ENCODE results near the gene SMIM5. TPM values are rescaled to one million over a fixed set of nuclear protein-coding genes. Genes with fewer than 3 reads are reported as not detected.
A peak's percentile ranks its signal among the peaks of the same experiment; 100 is the strongest.
"Not testable (repeated sequence)": the region's sequence is repeated elsewhere in the genome, so short reads cannot be mapped to it uniquely, and the experiment has no call there.

Gene SMIM5
- total RNA-seq, 1 experiment from 2014 or later, result 0.24 TPM

GRCh38 chr17:75592348-75593020 lies 40.8 kb upstream of the SMIM5 start:
- H2BK20ac ChIP-seq (ENCODE audit: low read depth, low read length, poor library complexity, severe bottlenecking), result no peak overlapping the region
- H4K5ac ChIP-seq (ENCODE audit: insufficient read length, low read depth, low read length), result no peak overlapping the region
- 0 out of 2 replicates have a peak, but pooled peaks cover under 1% of the 10 kb centered on the region for H3K4me1 ChIP-seq (ENCODE audit: insufficient read depth, low read length)
- no peak overlapping the region for H2BK12ac ChIP-seq (ENCODE audit: insufficient read length, low read depth, low read length)
- H3K14ac ChIP-seq (ENCODE audit: insufficient read depth, low read length), result no peak overlapping the region
- no peaks in the 10 kb centered on the region for H3K27me3 ChIP-seq (ENCODE audit: insufficient read depth, low read length)
- no peak overlapping the region for H3K23ac ChIP-seq (ENCODE audit: insufficient read length, low read depth, low read length)
- Mint-ChIP-seq H3K4me1 (no peaks in the 10 kb centered on the region; a peak in 2 of 4 replicates), H3K27me3 (ENCODE audit: low read depth) (no peaks in the 10 kb centered on the region; the same call in 1 of the 2 replicates), H3K27ac (no peak overlapping the region), H3K9me3 (no peaks in the 10 kb centered on the region), H3K36me3 (ENCODE audit: insufficient read depth in 1 of 3, low read depth in 3 of 3) (no peaks in the 10 kb centered on the region; a peak in 1 of 7 replicates), H3K4me3 (no peak overlapping the region)
- no peak overlapping the region for H3K56ac ChIP-seq (ENCODE audit: insufficient read length, low read depth, low read length)
- no CpG with 5 or more reads among the region's 17 CpGs for WGBS (ENCODE audit: extremely low coverage, insufficient read length, low lambda C conversion rate)
- no peak overlapping the region for H2BK5ac ChIP-seq (ENCODE audit: insufficient read length, low read length)
- no peaks in the 10 kb centered on the region for H3K79me1 ChIP-seq (ENCODE audit: insufficient read depth, low read depth, low read length, poor library complexity, severe bottlenecking)
- no peak overlapping the region for H2AK5ac ChIP-seq (ENCODE audit: insufficient read length, low read length)
- H2AFZ ChIP-seq (ENCODE audit: low read length), result no peak overlapping the region
- peaks cover 10% of the 10 kb centered on the region for H3K23me2 ChIP-seq (ENCODE audit: insufficient read length, low read depth, low read length, poor library complexity, severe bottlenecking)
- H3K79me2 ChIP-seq (ENCODE audit: insufficient read depth, low read length), result no peaks in the 10 kb centered on the region
- H3K18ac ChIP-seq (ENCODE audit: insufficient read length, low read depth, low read length), result no peak overlapping the region
- H3K4me2 ChIP-seq (ENCODE audit: insufficient read depth, insufficient read length, low read length), result no peak overlapping the region
- H2BK15ac ChIP-seq (ENCODE audit: low read depth, low read length), result no peak overlapping the region
- H3T11ph ChIP-seq (ENCODE audit: low read length), result no peak overlapping the region
- no peak overlapping the region for H2BK120ac ChIP-seq (ENCODE audit: low read depth, low read length, poor library complexity, severe bottlenecking)
- no peaks in the 10 kb centered on the region for H4K20me1 ChIP-seq (ENCODE audit: control insufficient read depth, insufficient read depth, insufficient read length)
- H3K9me3 ChIP-seq (ENCODE audit: control insufficient read depth, low read depth, low read length), result no peaks in the 10 kb centered on the region
- no peak overlapping the region for H4K91ac ChIP-seq (ENCODE audit: insufficient read length, low read depth, low read length)
- DNase-seq, result peak; percentile 31
- H3K9ac ChIP-seq (ENCODE audit: extremely low read depth, insufficient read length, low read length), result no peak overlapping the region
- no peak overlapping the region for H3K4ac ChIP-seq (ENCODE audit: low read depth, low read length)
- H4K8ac ChIP-seq (replicated peaks; ENCODE audit: insufficient read length, low read depth, low read length), result no peak overlapping the region
- H3K27ac ChIP-seq (ENCODE audit: insufficient read length, low read depth, low read length), result no peak overlapping the region
- TF ChIP-seq, protein P1, sequence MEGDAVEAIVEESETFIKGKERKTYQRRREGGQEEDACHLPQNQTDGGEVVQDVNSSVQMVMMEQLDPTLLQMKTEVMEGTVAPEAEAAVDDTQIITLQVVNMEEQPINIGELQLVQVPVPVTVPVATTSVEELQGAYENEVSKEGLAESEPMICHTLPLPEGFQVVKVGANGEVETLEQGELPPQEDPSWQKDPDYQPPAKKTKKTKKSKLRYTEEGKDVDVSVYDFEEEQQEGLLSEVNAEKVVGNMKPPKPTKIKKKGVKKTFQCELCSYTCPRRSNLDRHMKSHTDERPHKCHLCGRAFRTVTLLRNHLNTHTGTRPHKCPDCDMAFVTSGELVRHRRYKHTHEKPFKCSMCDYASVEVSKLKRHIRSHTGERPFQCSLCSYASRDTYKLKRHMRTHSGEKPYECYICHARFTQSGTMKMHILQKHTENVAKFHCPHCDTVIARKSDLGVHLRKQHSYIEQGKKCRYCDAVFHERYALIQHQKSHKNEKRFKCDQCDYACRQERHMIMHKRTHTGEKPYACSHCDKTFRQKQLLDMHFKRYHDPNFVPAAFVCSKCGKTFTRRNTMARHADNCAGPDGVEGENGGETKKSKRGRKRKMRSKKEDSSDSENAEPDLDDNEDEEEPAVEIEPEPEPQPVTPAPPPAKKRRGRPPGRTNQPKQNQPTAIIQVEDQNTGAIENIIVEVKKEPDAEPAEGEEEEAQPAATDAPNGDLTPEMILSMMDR (conservative IDR thresholded peaks at IDR 0.05), result no peak

DNA sequence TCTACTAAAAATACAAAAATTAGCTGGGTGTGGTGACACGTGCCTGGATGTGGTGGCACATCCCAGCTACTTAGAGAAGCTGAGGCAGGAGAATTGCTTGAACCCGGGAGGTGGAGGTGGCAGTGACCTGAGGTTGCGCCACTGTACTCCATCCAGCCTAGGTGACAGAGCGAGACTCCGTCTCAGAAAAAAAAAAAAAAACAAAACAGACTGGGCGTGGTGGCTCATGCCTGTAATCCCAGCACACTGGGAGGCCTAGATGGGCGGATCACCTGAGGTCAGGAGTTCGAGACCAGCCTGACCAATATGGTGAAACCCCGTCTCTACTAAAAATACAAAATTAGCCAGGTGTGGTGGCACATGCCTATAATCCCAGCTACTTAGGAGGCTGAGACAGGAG lies 39.8 kb upstream of the SMIM5 start:
- not testable (repeated sequence) for H4K5ac ChIP-seq (ENCODE audit: insufficient read length, low read depth, low read length); H2AFZ ChIP-seq (ENCODE audit: low read length); H2BK20ac ChIP-seq (ENCODE audit: low read depth, low read length, poor library complexity, severe bottlenecking); H3K79me1 ChIP-seq (ENCODE audit: insufficient read depth, low read depth, low read length, poor library complexity, severe bottlenecking); H3T11ph ChIP-seq (ENCODE audit: low read length); DNase-seq; H3K27me3 ChIP-seq (ENCODE audit: insufficient read depth, low read length); H3K18ac ChIP-seq (ENCODE audit: insufficient read length, low read depth, low read length); H3K9me3 ChIP-seq (ENCODE audit: control insufficient read depth, low read depth, low read length); H3K27ac Mint-ChIP-seq; H3K4me3 Mint-ChIP-seq; H3K9me3 Mint-ChIP-seq; H3K14ac ChIP-seq (ENCODE audit: insufficient read depth, low read length); H2BK15ac ChIP-seq (ENCODE audit: low read depth, low read length); H3K9ac ChIP-seq (ENCODE audit: extremely low read depth, insufficient read length, low read length); H4K91ac ChIP-seq (ENCODE audit: insufficient read length, low read depth, low read length); H3K4me1 ChIP-seq (ENCODE audit: insufficient read depth, low read length); H3K23me2 ChIP-seq (ENCODE audit: insufficient read length, low read depth, low read length, poor library complexity, severe bottlenecking); H3K79me2 ChIP-seq (ENCODE audit: insufficient read depth, low read length); H2BK5ac ChIP-seq (ENCODE audit: insufficient read length, low read length); H2BK120ac ChIP-seq (ENCODE audit: low read depth, low read length, poor library complexity, severe bottlenecking); H3K56ac ChIP-seq (ENCODE audit: insufficient read length, low read depth, low read length); H3K4me1 Mint-ChIP-seq; H3K27ac ChIP-seq (ENCODE audit: insufficient read length, low read depth, low read length); H3K23ac ChIP-seq (ENCODE audit: insufficient read length, low read depth, low read length); H2BK12ac ChIP-seq (ENCODE audit: insufficient read length, low read depth, low read length); H2AK5ac ChIP-seq (ENCODE audit: insufficient read length, low read length); H3K36me3 Mint-ChIP-seq (ENCODE audit: insufficient read depth in 1 of 3, low read depth in 3 of 3); H3K4ac ChIP-seq (ENCODE audit: low read depth, low read length); H4K8ac ChIP-seq (replicated peaks; ENCODE audit: insufficient read length, low read depth, low read length); H3K27me3 Mint-ChIP-seq (ENCODE audit: low read depth); H4K20me1 ChIP-seq (ENCODE audit: control insufficient read depth, insufficient read depth, insufficient read length); H3K4me2 ChIP-seq (ENCODE audit: insufficient read depth, insufficient read length, low read length)
- WGBS (ENCODE audit: extremely low coverage, insufficient read length, low lambda C conversion rate), result no CpG with 5 or more reads among the region's 9 CpGs

Measured in H9 (cell line).